Fibroblast of the aortic adventitia (primary cell): ENCODE results near the gene LGALS7B. TPM values are rescaled to one million over a fixed set of nuclear protein-coding genes. Genes with fewer than 3 reads are reported as not detected.

Source experiments
- DNase-seq: peaks from one replicate; pipeline ENCODE4 v3.0.0-alpha.2; 2010; ENCODE audit warnings: low read depth
- H3K4me3 ChIP-seq: 2 replicates; pipeline ENCODE4 v1.5.1; 2011; ENCODE audit warnings: low read depth, mild to moderate bottlenecking, control low read depth, low read length, moderate library complexity
- total RNA-seq: library from RNA; depleted of rRNA; stranded (reverse); fragments of >200 nt; gene quantifications from 2 replicates; pipeline ENCODE4 v1.2.3, GENCODE V29; 2012; ENCODE audit warnings: low replicate concordance
- TF ChIP-seq, protein P1 (sequence below): IDR thresholded peaks from 2 replicates; pipeline ENCODE4 v1.5.1; 2011; ENCODE audit warnings: mild to moderate bottlenecking, low read length, control low read depth, inconsistent platforms; ENCODE audit not compliant: insufficient read depth

LGALS7B gene
- total RNA-seq, 1 donor, result not detected

DNA sequence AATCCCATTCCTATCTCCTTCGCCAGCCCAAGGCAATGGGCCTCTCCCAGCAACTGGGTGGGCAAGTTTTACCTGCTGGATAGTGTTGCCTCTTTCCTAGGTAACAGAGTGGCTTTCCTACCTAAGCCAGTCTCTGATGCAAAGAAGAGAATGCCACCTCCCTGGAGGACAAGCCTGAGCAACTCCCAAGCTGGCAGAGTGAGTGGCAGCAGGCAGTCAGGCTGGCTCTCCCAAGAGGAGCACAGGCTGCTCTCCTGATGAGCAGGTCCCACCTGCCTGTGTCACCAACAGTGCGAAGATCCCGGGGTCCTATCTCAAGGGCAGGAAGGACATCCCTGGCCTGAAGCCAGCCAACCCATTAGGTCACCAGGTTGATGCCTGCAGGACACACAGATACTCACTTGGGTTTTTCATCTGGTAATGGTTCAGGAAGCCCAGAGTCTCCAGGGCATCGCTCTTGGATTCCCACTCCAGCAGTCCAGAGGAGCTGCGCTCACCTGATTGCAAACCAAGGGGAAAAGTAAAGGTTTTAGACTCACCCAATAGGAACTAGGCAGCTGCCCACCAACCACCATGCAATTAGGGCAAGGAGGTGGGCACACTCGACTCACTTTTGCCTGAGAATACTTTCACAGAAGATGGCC is 48.1 kb downstream of the LGALS7B start:
- H3K4me3 ChIP-seq, result no peak overlapping the region
- TF ChIP-seq, protein P1, sequence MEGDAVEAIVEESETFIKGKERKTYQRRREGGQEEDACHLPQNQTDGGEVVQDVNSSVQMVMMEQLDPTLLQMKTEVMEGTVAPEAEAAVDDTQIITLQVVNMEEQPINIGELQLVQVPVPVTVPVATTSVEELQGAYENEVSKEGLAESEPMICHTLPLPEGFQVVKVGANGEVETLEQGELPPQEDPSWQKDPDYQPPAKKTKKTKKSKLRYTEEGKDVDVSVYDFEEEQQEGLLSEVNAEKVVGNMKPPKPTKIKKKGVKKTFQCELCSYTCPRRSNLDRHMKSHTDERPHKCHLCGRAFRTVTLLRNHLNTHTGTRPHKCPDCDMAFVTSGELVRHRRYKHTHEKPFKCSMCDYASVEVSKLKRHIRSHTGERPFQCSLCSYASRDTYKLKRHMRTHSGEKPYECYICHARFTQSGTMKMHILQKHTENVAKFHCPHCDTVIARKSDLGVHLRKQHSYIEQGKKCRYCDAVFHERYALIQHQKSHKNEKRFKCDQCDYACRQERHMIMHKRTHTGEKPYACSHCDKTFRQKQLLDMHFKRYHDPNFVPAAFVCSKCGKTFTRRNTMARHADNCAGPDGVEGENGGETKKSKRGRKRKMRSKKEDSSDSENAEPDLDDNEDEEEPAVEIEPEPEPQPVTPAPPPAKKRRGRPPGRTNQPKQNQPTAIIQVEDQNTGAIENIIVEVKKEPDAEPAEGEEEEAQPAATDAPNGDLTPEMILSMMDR, result no peak
- no peak for DNase-seq

DNA sequence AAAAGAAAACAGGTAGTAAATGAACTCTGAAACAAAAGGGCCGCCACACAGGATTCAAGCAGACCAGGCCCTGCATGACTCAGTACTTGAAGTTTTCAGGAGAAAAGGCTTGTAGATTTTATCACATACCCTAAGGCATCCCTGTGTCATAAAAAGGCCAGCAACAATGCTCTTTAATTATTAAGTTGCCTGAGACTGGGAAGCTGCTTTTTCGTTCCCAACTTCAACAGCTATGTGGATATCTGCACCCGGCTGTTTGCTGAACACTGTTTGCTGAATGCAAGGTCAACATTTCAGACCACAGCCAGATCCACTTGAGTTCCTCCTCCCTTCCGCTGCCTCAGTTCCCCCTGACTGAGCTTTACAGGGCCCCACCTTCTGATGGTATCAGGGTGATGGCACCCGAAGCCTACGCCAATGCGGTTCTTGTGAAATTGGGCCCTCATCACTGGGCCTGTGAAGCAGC is 48.7 kb downstream of the LGALS7B start:
- TF ChIP-seq, protein P1, result no peak
- DNase-seq, result no peak
- H3K4me3 ChIP-seq, result no peak overlapping the region

DNA sequence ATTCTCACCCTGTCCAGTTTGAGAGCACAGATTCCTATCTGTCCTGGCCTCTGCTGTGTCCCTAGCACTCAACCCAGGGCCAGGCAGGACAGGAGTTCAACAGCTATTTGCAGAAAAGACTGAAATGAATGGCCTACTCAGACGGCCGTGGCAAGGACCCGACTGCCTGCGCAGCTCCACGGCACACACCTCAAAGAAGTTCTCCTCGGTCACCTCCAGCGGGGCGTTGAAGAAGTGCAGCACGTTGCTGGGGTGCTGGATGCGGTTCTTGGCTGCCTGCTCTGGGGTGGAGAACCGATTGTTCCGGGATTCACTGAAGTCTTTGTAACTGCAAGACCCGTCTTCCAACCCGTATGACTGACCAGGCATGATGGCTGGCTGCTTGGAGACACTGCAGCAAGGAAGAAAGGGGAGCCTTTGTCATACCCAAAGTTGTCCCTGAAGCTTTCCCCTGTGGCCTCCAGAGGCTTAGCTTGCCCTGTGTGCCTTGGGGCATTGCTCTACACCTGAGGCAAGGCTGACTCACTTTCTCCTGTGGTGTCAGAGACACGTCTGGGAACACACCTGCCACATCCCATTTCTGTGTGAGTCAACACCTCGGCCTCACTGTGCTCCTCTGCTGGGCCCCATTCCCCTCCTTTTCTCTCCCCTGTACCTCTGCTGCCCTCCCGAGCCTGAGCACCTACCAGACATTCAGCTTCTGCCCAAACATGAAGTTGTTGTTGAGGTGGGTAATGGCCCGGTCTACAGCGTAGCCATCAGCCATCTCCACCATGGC is 49.4 kb downstream of the LGALS7B start:
- TF ChIP-seq, protein P1, result no peak

DNA sequence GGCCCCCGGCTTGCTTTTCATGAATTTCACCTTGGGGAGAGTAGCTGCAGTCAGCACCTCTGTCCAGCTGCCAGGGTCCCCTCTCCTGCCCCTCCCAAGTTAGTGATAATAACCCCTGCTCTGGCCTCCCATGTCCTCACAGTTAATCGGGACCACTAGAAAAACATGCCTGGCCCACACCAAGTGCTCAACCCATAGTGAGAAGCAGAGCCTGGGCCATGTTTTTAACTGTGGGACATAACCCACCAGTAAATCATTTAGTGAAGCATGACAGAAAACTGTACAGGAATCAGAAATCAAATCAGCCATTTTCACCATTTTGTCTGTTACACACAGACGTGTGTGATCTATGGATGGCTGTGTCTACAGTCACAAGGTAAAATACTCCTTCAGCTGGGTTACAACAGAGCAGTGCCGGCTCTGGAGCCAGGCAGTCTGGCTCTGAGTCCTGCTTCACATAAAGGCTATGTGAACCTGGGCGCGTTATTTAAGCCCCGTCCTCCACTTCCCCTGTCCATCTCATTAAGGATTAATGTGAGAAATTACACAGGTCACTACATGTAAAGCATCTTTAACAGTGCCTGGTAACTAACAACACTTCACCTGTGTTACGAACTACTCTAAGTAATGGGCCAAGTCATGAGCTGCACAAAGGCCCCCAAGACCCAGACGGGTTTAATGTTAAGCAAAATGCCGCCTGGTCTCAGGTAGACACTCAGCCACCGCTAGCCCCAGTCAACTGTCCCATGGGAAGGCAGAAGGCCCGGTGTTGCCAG is 50.2 kb downstream of the LGALS7B start:
- DNase-seq, result no peak
- H3K4me3 ChIP-seq, result no peak overlapping the region
- TF ChIP-seq, protein P1, result no peak

More for the DNA sequence above, 49.4 kb downstream of the LGALS7B start:
- no peak for DNase-seq
- H3K4me3 ChIP-seq, result no peak overlapping the region

DNA sequence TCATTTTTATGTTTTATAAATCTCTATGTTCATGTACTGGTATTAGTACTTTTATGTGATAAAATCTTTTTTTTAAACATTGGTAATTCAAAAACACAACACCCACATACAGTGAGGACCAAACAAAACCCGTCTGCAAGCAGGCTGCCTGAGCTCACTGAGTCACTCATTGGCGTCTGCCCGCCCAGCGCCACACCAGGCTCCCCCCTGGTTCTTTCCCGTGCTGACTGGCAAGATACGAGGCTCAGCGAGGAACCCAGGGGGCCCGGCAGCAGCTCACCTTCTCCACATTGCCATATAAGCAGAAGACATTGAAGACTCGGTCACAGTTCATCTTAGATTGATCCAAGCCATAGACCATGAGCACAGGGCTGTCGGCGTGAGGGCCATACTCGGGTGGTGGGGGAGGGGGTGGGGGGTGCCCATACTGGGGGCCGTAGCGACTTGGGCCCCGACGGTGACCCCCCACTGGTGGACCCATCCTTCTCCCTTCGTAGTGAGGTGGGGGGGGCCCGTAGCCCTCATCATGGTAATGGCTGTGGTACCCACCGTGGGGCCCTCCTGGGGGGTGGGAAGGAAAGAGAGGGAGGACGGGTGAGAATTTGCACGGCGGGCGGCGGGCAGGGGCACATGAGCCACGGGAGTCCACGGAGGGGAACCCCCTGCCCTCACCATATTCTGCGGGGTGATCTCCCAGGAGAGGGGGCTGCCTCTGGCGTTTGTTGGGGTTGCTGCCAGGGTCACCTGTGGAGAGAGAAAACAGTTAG is 51.0 kb downstream of the LGALS7B start:
- no peak for DNase-seq
- TF ChIP-seq, protein P1, result no peak

DNA sequence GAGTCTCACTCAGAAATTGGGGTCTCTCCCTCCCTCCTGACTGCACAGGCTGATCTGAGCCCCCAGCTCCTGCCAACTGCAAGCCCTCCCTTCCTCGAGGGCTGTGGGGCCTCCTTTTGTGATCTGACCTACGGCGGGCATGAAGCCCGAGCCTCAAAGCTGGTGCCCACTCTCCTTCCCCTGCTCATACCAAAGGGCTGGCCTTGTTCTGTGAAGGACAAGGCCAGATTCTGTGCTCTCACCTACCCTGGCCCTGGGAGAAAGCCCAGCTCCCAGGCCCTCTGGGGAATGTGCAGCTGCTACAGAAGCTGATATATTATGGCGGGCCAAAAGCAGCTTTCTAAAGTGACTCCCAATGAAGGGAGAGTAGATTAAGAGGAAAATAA is 51.6 kb downstream of the LGALS7B start:
- TF ChIP-seq, protein P1, result no peak

More for the DNA sequence above, 51.0 kb downstream of the LGALS7B start:
- no peak overlapping the region for H3K4me3 ChIP-seq

More for the DNA sequence above, 51.6 kb downstream of the LGALS7B start:
- DNase-seq, result no peak
- no peak overlapping the region for H3K4me3 ChIP-seq
